ENCODE measurements around the gene PAK4. TPM values are rescaled to one million over a fixed set of nuclear protein-coding genes. Genes with fewer than 3 reads are reported as not detected.

PAK4 gene
- total RNA-seq, 1 experiment from 2014 or later, result 69.8 TPM

DNA sequence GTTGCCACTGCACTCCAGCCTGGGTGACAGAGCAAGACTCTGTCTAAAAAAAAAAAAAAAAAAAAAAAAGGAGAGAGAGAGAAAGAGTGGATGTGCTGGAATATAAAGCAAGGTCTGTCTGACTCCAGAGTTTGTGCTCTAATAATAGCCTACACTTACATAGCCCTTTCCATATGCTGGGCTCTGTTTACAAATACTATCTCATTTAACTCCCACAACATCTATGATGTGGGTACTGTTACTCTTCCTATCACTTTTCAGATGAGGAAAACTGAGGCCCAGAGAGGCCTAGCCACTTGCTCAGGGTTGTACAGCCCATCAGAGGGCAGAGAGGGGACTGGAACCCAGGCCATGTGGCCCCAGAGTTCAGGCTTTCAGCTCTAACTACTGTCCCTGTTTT lies 15.9 kb upstream of the PAK4 start (continued):
- TF ChIP-seq, protein P1, sequence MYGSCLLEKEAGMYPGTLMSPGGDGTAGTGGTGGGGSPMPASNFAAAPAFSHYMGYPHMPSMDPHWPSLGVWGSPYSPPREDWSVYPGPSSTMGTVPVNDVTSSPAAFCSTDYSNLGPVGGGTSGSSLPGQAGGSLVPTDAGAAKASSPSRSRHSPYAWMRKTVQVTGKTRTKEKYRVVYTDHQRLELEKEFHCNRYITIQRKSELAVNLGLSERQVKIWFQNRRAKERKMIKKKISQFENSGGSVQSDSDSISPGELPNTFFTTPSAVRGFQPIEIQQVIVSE (CRISPR knock-in tag; IDR thresholded peaks at IDR 0.05; ENCODE audit: borderline replicate concordance), result no peak
- TF ChIP-seq NFYB (CRISPR knock-in tag; conservative IDR thresholded peaks at IDR 0.05; ENCODE audit: low read depth), result no peak

DNA sequence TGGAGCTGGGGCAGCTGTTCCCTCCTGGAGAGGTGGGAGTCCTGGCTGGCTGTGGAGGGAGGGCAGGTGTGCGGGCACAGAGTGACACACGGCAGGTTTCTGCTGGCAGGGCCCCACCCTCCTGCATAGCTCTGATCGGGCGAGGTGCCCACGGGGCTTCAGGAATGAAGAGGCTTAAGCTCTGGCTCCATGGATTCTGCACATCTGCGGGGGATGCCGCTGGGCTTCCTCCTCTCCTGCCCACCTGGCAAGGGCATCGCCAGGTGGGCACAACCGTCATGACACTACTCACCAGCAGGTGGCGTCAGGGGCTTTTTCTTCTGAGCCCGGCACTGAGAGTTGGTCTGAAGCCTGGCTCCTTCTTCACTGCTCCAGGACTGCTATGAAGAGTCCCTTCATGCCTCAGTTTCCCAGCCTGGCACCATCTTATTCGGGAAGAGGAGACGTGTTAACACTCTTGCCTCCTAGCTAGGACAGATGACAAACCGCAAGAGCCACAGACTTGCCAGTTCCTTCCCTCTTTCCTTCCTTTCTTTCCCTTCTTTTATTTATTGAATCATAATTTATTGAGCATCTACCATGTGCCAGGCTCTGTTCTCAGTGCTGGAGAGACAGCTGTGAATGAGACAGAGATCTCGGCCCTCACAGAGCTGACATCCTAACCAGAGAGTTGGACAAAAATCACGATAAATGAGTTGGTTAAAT lies 15.2 kb upstream of the PAK4 start:
- peaks cover 9% of the 10 kb centered on the region; the same call in 1 of the 2 replicates for H3K27me3 Mint-ChIP-seq (ENCODE audit: low read depth)
- POLR2A ChIA-PET, result no interaction called here
- no peak overlapping the region for H3K4me3 Mint-ChIP-seq
- no peak overlapping the region; the same call in 1 of the 2 replicates for H3K27ac Mint-ChIP-seq
- H3K36me3 Mint-ChIP-seq, result no peaks in the 10 kb centered on the region
- ATAC-seq (peak; percentile 71), DNase-seq (ENCODE audit: low spot score) (peak; percentile 75)
- no peaks in the 10 kb centered on the region for H3K9me3 Mint-ChIP-seq
- peaks cover 10% of the 10 kb centered on the region for H3K4me1 Mint-ChIP-seq
- TF ChIP-seq ZNF416 (CRISPR knock-in tag; IDR thresholded peaks at IDR 0.05) (no peak), E2F5 (CRISPR knock-in tag; IDR thresholded peaks at IDR 0.05) (no peak), KAT7 (CRISPR knock-in tag; IDR thresholded peaks at IDR 0.05; ENCODE audit: borderline replicate concordance) (no peak)
- TF ChIP-seq, protein P2, sequence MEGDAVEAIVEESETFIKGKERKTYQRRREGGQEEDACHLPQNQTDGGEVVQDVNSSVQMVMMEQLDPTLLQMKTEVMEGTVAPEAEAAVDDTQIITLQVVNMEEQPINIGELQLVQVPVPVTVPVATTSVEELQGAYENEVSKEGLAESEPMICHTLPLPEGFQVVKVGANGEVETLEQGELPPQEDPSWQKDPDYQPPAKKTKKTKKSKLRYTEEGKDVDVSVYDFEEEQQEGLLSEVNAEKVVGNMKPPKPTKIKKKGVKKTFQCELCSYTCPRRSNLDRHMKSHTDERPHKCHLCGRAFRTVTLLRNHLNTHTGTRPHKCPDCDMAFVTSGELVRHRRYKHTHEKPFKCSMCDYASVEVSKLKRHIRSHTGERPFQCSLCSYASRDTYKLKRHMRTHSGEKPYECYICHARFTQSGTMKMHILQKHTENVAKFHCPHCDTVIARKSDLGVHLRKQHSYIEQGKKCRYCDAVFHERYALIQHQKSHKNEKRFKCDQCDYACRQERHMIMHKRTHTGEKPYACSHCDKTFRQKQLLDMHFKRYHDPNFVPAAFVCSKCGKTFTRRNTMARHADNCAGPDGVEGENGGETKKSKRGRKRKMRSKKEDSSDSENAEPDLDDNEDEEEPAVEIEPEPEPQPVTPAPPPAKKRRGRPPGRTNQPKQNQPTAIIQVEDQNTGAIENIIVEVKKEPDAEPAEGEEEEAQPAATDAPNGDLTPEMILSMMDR (IDR thresholded peaks at IDR 0.05), result peak; percentile 84
- CTCF ChIA-PET, result interaction anchor here (0.9 kb wide), 1 partner anchor 8 kb away, joined by 4 read pairs; no protein-coding TSS in a partner anchor

- CTCF ChIA-PET, result interaction anchor here (0.8 to 1.2 kb wide), 6 partner anchors 10 to 87 kb away, joined by 3 to 5 read pairs (median 4); partner anchors contain the start of gene NCCRP1
- Mint-ChIP-seq H3K4me3 (no peak overlapping the region), H3K4me1 (peaks cover 6% of the 10 kb centered on the region), H3K27ac (no peak overlapping the region), H3K36me3 (no peaks in the 10 kb centered on the region), H3K27me3 (ENCODE audit: low read depth) (peaks cover 5% of the 10 kb centered on the region; the same call in 1 of the 2 replicates), H3K9me3 (no peaks in the 10 kb centered on the region)
- POLR2A ChIA-PET, result no interaction called here
- 0 out of 2 replicates have a peak, but pooled peaks have one; percentile 16 for ATAC-seq
- DNase-seq (ENCODE audit: low spot score), result no peak
- TF ChIP-seq MLX (CRISPR knock-in tag; IDR thresholded peaks at IDR 0.05) (no peak), ELF4 (CRISPR knock-in tag; IDR thresholded peaks at IDR 0.05; ENCODE audit: low read depth) (no peak), MYBL2 (CRISPR knock-in tag; IDR thresholded peaks at IDR 0.05) (no peak), ZNF232 (CRISPR knock-in tag; IDR thresholded peaks at IDR 0.05) (no peak), ATF1 (CRISPR knock-in tag; IDR thresholded peaks at IDR 0.05) (no peak), ZNF263 (CRISPR knock-in tag; IDR thresholded peaks at IDR 0.05; ENCODE audit: low read depth) (no peak)
- TF ChIP-seq, protein P3, sequence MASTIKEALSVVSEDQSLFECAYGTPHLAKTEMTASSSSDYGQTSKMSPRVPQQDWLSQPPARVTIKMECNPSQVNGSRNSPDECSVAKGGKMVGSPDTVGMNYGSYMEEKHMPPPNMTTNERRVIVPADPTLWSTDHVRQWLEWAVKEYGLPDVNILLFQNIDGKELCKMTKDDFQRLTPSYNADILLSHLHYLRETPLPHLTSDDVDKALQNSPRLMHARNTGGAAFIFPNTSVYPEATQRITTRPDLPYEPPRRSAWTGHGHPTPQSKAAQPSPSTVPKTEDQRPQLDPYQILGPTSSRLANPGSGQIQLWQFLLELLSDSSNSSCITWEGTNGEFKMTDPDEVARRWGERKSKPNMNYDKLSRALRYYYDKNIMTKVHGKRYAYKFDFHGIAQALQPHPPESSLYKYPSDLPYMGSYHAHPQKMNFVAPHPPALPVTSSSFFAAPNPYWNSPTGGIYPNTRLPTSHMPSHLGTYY (CRISPR knock-in tag; IDR thresholded peaks at IDR 0.05), result no peak
These were observed 13.9 kb upstream of the PAK4 start for GRCh38 chr19:39111593-39112199.
